Spleen (tissue), 11 donors: ENCODE data around the gene KRTAP5-3. TPM values are rescaled to one million over a fixed set of nuclear protein-coding genes. Genes with fewer than 3 reads are reported as not detected.

Experiments
- DNase-seq: peaks from one replicate; pipeline ENCODE4 v3.0.0-alpha.2; 2020
- H3K27ac ChIP-seq, 8 donors: fragments of 200-600 bp; sonication (generic) in 7 of 8; 1 replicate in 4 of 8; 2 replicates in 4 of 8; pipeline versions ENCODE4 v1.5.0 to v1.8.0; 2016 to 2021; ENCODE audit warnings: inconsistent platforms in 4 of 8, mild to moderate bottlenecking in 4 of 8, moderate library complexity in 1 of 8
- H3K27me3 ChIP-seq, 7 donors: fragments of 200-600 bp; sonication (generic) in 6 of 7; replicated peaks in 1 of 7; 1 replicate in 4 of 7; 2 replicates in 3 of 7; pipeline versions ENCODE4 v1.5.0 to v1.8.0; 2016 to 2021; ENCODE audit warnings: inconsistent platforms in 3 of 7, mild to moderate bottlenecking in 1 of 7
- H3K36me3 ChIP-seq, 6 donors: fragments of 200-600 bp; sonication (generic) in 5 of 6; 1 replicate in 4 of 6; 2 replicates in 2 of 6; pipeline versions ENCODE4 v1.5.0 to v1.8.0; 2016 to 2021; ENCODE audit warnings: inconsistent platforms in 2 of 6
- H3K4me1 ChIP-seq, 6 donors: fragments of 200-600 bp; sonication (generic) in 5 of 6; 1 replicate in 3 of 6; 2 replicates in 3 of 6; pipeline versions ENCODE4 v1.5.0 to v1.8.0; 2016 to 2021; ENCODE audit warnings: inconsistent platforms in 3 of 6
- H3K4me3 ChIP-seq, 8 donors: fragments of 200-600 bp; sonication (generic) in 7 of 8; 1 replicate in 4 of 8; 2 replicates in 4 of 8; pipeline versions ENCODE4 v1.5.0 to v1.8.0; 2016 to 2021; ENCODE audit warnings: inconsistent platforms in 4 of 8, mild to moderate bottlenecking in 4 of 8, moderate library complexity in 2 of 8
- H3K9me3 ChIP-seq, 8 donors: fragments of 200-600 bp; sonication (generic) in 7 of 8; 1 replicate in 4 of 8; 2 replicates in 4 of 8; pipeline versions ENCODE4 v1.5.0 to v1.8.0; 2016 to 2021; ENCODE audit warnings: inconsistent platforms in 4 of 8
- CTCF ChIP-seq, 11 experiments: fragments of 200-600 bp in 7 of 11; fragments of 450-650 bp in 4 of 11; sonication (generic) in 4 of 11; IDR thresholded peaks in 8 of 11; conservative IDR thresholded peaks in 3 of 11; 1 replicate in 7 of 11; 2 replicates in 4 of 11; pipeline versions ENCODE4 v1.4.0 to v1.8.0; 2016 to 2021; ENCODE audit warnings: antibody characterized with exemption in 11 of 11, inconsistent platforms in 4 of 11, mild to moderate bottlenecking in 1 of 11
- POLR2A ChIP-seq, 3 donors: fragments of 450-650 bp; IDR thresholded peaks; one replicate each; pipeline ENCODE4 v1.5.1; 2017; ENCODE audit warnings: antibody characterized with exemption in 3 of 3, mild to moderate bottlenecking in 1 of 3
- POLR2AphosphoS5 ChIP-seq, 3 donors: sonication (generic); formaldehyde crosslinking; IDR thresholded peaks; one replicate each; pipeline ENCODE4 v1.5.1; 2017; ENCODE audit warnings: antibody characterized with exemption in 3 of 3
- WGBS, 5 donors: extraction: QIAGEN DNeasy Blood & Tissue Kit in 3 of 5; methylation state at CpG; one replicate each; pipeline versions ENCODE4 v1.1.5 to v1.1.7; 2013 to 2018; 5-methylcytosine and 5-hydroxymethylcytosine counted together
- intact Hi-C: fragments of 100-400 bp; cut with DNase I; formaldehyde crosslinking; loops from one replicate; pipeline ENCODE4 v1.15.0; 2023; ENCODE audit warnings: low total_unique reads
- polyA plus RNA-seq, 3 donors: library from polyadenylated mRNA; stranded (reverse); fragments of 200-250 nt; gene quantifications; one replicate each; pipeline ENCODE4 v1.2.1, GENCODE V29; 2013
- total RNA-seq, 7 donors: library from RNA; depleted of rRNA in 3 of 7; stranded (reverse); fragments of >200 nt in 3 of 7; fragmentation: NEBNext Ultra II Directional in 4 of 7; extraction: Animal tissue kit (Norgen Biotek cat#: 25700) in 4 of 7; gene quantifications; one replicate each; pipeline versions ENCODE4 v1.1.0 to v1.2.1, GENCODE V29; 2016 to 2021
- donor health status: healthy with polysubstance abuse.
- donor health status: DM: no; HTN: no; CAD: no; lungs with moderate emphysema.
- donor health status: DM: no; HTN: no; CAD: no.
- donor health status: Bipolar disorder and iron deficiency.
- donor health status: healthy.
- donor health status: DM: no; HTN: no; CAD: no.
- donor health status: DM: yes; HTN: yes; CAD: no.

KRTAP5-3 gene
- total and polyA plus RNA-seq, 10 donors: not detected

GRCh38 chr11:1561266-1561665 lies 47.0 kb downstream of the KRTAP5-3 start:
- Histone ChIP-seq H3K4me3 (no peak overlapping the region), H3K27me3 (peaks cover 0 to 76% (median 0%) of the 10 kb centered on the region in 7 donors), H3K36me3 (peaks cover 0 to 53% (median 3%) of the 10 kb centered on the region in 6 donors), H3K27ac (no peak overlapping the region), H3K4me1 (peaks cover 4 to 62% (median 32%) of the 10 kb centered on the region in 6 donors), H3K9me3 (no peaks in the 10 kb centered on the region)
- TF ChIP-seq CTCF (IDR thresholded peaks at IDR 0.05 in 8 of 11, conservative IDR thresholded peaks at IDR 0.05 in 3 of 11) (no peak), POLR2AphosphoS5 (IDR thresholded peaks at IDR 0.05) (no peak), POLR2A (IDR thresholded peaks at IDR 0.05) (no peak)
- intact Hi-C loops: no loop called here
- DNase-seq: no peak
- WGBS, 5 donors: 83 to 93% (median 86%) methylated on average over 2 to 17 of the region's 17 CpGs

GRCh38 chr11:1560649-1561251 lies 47.5 kb downstream of the KRTAP5-3 start:
- H3K36me3 ChIP-seq: peaks cover 0 to 58% (median 3%) of the 10 kb centered on the region in 6 donors
- intact Hi-C loops: no loop called here
- H3K4me3 ChIP-seq: no peak overlapping the region
- H3K9me3 ChIP-seq: no peaks in the 10 kb centered on the region
- H3K27ac ChIP-seq: no peak overlapping the region
- DNase-seq: no peak
- peaks cover 0 to 77% (median 0%) of the 10 kb centered on the region in 7 donors for H3K27me3 ChIP-seq
- H3K4me1 ChIP-seq: peaks cover 4 to 59% (median 32%) of the 10 kb centered on the region in 6 donors
- TF ChIP-seq CTCF (IDR thresholded peaks at IDR 0.05 in 8 of 11, conservative IDR thresholded peaks at IDR 0.05 in 3 of 11): no peak
- no peak for TF ChIP-seq POLR2A (IDR thresholded peaks at IDR 0.05)
- no peak for TF ChIP-seq POLR2AphosphoS5 (IDR thresholded peaks at IDR 0.05)
- 87 to 90% (median 87%) methylated on average over 5 to 8 of the region's 8 CpGs for WGBS, 5 donors

- intact Hi-C loops: no loop called here
- Histone ChIP-seq H3K4me3 (no peak overlapping the region), H3K27ac (peak overlapping the region in 5 of 8 donors; percentile 45 to 82 (median 69)), H3K27me3 (peaks cover 0 to 77% (median 0%) of the 10 kb centered on the region in 7 donors), H3K36me3 (peaks cover 0 to 58% (median 3%) of the 10 kb centered on the region in 6 donors), H3K9me3 (no peaks in the 10 kb centered on the region), H3K4me1 (peaks cover 4 to 53% (median 32%) of the 10 kb centered on the region in 6 donors)
- TF ChIP-seq CTCF (IDR thresholded peaks at IDR 0.05 in 8 of 11, conservative IDR thresholded peaks at IDR 0.05 in 3 of 11) (no peak), POLR2A (IDR thresholded peaks at IDR 0.05) (no peak), POLR2AphosphoS5 (IDR thresholded peaks at IDR 0.05) (no peak)
- peak; percentile 75 for DNase-seq
- 76 to 85% (median 83%) methylated on average over 12 to 15 of the region's 15 CpGs for WGBS, 5 donors
Observed at GRCh38 chr11:1560002-1560648, 48.1 kb downstream of the KRTAP5-3 start.
